Thyroid gland (tissue), 4 donors: ENCODE data around the gene CCDC74A. TPM values are rescaled to one million over a fixed set of nuclear protein-coding genes. Genes with fewer than 3 reads are reported as not detected.
"Not testable (repeated sequence)": the region's sequence is repeated elsewhere in the genome, so short reads cannot be mapped to it uniquely, and the experiment has no call there.

Experiments
- DNase-seq, 2 donors: peaks; one replicate each; pipeline ENCODE4 v3.0.0-alpha.2; 2019
- H3K27ac ChIP-seq, 3 donors: fragments of 200-600 bp; sonication (generic); 1 replicate in 2 of 3; 2 replicates in 1 of 3; pipeline ENCODE4 v1.5.1; 2016 to 2019; ENCODE audit warnings: mild to moderate bottlenecking in 1 of 3, moderate library complexity in 1 of 3
- H3K27me3 ChIP-seq: fragments of 200-600 bp; sonication (generic); one replicate; pipeline ENCODE4 v1.5.1; 2019
- H3K36me3 ChIP-seq, 2 donors: fragments of 200-600 bp; sonication (generic); one replicate each; pipeline ENCODE4 v1.5.1; 2016 to 2019
- H3K4me1 ChIP-seq, 2 donors: fragments of 200-600 bp; sonication (generic); one replicate each; pipeline ENCODE4 v1.5.1; 2017 to 2019
- H3K4me3 ChIP-seq, 3 donors: fragments of 200-600 bp; sonication (generic); replicated peaks in 1 of 3; 1 replicate in 2 of 3; 2 replicates in 1 of 3; pipeline ENCODE4 v1.5.1; 2016; ENCODE audit warnings: mild to moderate bottlenecking in 1 of 3
- H3K9me3 ChIP-seq: fragments of 200-600 bp; sonication (generic); one replicate; pipeline ENCODE4 v1.5.1; 2017
- POLR2A ChIP-seq, 2 donors: fragments of 450-650 bp; IDR thresholded peaks; one replicate each; pipeline ENCODE4 v1.6.1; 2017; ENCODE audit warnings: antibody characterized with exemption in 2 of 2, mild to moderate bottlenecking in 2 of 2, moderate library complexity in 1 of 2
- WGBS, 2 donors: methylation state at CpG; one replicate each; pipeline ENCODE4 v1.1.5; 2017; 5-methylcytosine and 5-hydroxymethylcytosine counted together
- intact Hi-C: fragments of 100-400 bp; cut with DNase I; formaldehyde crosslinking; loops from one replicate; pipeline ENCODE4 v1.15.1; 2023
- total RNA-seq, 4 donors: library from RNA; depleted of rRNA; stranded (reverse); fragments of >200 nt; gene quantifications; one replicate each; pipeline ENCODE4 v1.2.3, GENCODE V29; 2016
- TF ChIP-seq, protein P1 (sequence below), 6 experiments: fragments of 200-600 bp in 3 of 6; fragments of 450-650 bp in 3 of 6; sonication (generic) in 3 of 6; IDR thresholded peaks; one replicate each; pipeline ENCODE4 v1.5.1; 2016 to 2019; ENCODE audit warnings: antibody characterized with exemption in 6 of 6, mild to moderate bottlenecking in 2 of 6, inconsistent platforms in 1 of 6, moderate library complexity in 1 of 6

CCDC74A gene
- total RNA-seq, 4 donors from 2014 or later: 3.3 to 21.6 (median 9.4) TPM

DNA sequence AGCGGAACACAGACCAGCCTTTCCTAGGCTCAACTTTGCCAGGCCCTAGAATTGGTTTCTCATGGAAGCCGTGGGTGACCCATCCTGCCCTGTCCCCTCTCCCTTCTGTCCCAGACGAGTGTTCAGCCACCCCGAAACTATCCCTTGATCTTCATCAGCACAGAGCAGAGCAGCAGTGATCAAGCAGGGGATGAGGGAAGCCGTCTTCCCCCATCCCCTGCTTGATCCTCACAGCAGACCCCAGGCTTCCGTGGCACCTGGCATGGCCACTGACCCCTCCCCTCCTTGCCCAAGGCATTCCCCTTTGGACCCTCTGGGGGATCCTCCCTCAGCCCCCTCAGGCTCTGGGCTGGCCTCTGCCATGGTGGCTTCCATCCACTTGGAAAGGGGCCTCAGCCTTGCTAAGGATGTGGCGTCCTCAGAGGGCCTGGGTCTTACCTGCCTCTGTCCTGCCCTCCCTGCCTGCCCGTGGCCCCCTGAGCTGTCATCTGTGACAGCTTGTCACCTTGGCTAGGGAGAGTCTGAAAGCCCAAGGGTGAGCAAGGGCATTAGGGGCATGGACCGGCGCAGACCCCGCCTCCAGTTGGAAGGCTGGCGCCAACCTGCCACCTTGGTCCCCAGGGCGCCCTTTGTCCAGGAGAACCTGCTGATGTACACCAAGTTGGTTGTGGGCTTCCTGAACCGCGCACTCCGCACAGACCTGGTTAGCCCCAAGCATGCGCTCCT is 10.4 kb upstream of the CCDC74A start:
- no peak for TF ChIP-seq POLR2A (IDR thresholded peaks at IDR 0.05)
- TF ChIP-seq, protein P1, sequence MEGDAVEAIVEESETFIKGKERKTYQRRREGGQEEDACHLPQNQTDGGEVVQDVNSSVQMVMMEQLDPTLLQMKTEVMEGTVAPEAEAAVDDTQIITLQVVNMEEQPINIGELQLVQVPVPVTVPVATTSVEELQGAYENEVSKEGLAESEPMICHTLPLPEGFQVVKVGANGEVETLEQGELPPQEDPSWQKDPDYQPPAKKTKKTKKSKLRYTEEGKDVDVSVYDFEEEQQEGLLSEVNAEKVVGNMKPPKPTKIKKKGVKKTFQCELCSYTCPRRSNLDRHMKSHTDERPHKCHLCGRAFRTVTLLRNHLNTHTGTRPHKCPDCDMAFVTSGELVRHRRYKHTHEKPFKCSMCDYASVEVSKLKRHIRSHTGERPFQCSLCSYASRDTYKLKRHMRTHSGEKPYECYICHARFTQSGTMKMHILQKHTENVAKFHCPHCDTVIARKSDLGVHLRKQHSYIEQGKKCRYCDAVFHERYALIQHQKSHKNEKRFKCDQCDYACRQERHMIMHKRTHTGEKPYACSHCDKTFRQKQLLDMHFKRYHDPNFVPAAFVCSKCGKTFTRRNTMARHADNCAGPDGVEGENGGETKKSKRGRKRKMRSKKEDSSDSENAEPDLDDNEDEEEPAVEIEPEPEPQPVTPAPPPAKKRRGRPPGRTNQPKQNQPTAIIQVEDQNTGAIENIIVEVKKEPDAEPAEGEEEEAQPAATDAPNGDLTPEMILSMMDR (IDR thresholded peaks at IDR 0.05): no peak
- H3K36me3 ChIP-seq: peaks cover 14 to 15% of the 10 kb centered on the region in 2 donors
- H3K4me1 ChIP-seq: peaks cover 0 to 16% of the 10 kb centered on the region in 2 donors
- intact Hi-C loops: loop anchor here (10.0 kb wide), 1 partner anchor 102 kb away; no protein-coding TSS in a partner anchor
- no peak for DNase-seq
- no peaks in the 10 kb centered on the region for H3K9me3 ChIP-seq
- H3K27me3 ChIP-seq: no peaks in the 10 kb centered on the region
- no peak overlapping the region for H3K27ac ChIP-seq
- WGBS, 2 donors: 91 to 94% methylated on average over 7 to 16 of the region's 17 CpGs
- H3K4me3 ChIP-seq: no peak overlapping the region

DNA sequence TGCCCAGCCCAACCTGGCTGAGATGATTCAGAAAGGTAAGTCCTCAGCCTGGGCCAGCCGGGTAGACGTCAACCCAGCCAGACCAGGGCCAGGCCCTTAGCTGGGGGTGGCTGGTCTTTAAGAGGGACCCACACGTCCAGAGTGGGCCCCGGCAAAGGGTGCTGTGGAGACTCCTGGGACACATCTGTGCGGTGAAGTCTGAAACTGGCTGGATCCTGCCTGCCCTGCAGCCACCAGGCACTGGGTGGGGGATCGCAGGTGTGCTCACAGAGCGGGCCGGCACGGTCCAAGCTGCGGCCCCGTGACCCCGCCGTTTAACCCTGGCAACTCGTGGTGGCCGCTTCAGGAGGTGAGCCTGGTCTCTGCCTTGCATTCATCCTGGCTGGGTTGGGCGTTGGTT is 9.8 kb upstream of the CCDC74A start:
- H3K4me3 ChIP-seq, H3K9me3 ChIP-seq, H3K27me3 ChIP-seq, H3K27ac ChIP-seq, DNase-seq: not testable (repeated sequence)
- Histone ChIP-seq H3K36me3 (peaks cover 14 to 15% of the 10 kb centered on the region in 2 donors), H3K4me1 (peaks cover 0 to 10% of the 10 kb centered on the region in 2 donors)
- intact Hi-C loops: loop anchor here (10.0 kb wide), 1 partner anchor 103 kb away; no protein-coding TSS in a partner anchor
- 98% methylated on average over 8 of the region's 16 CpGs; no CpG with 5 or more reads in 1 of the 2 donors for WGBS, 2 donors

DNA sequence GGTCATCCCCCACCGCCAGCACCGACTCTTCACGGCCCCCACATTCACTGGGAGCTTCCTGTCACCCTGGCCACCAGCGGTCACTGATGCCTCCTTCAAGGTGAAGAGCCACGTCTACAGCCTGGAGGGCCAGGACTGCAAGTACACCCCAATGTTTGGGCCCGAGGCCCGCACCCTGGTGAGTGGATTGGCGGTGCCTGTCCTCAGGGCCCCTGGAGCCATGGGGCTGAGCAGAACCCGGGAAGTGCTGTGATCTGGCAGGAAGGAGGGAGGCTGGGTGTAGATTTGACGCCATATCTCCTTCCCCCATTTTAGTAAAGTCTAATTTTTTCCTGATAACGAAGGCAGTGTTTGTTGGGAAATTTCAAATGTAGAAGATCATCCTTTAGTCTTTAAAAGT is 9.2 kb upstream of the CCDC74A start:
- H3K27me3 ChIP-seq, H3K4me1 ChIP-seq, H3K9me3 ChIP-seq, H3K4me3 ChIP-seq, DNase-seq, H3K27ac ChIP-seq: not testable (repeated sequence)
- peaks cover 14 to 15% of the 10 kb centered on the region in 2 donors for H3K36me3 ChIP-seq
- intact Hi-C loops: loop anchor here (10.0 kb wide), 1 partner anchor 104 kb away; no protein-coding TSS in a partner anchor
- WGBS, 2 donors: 93 to 98% methylated on average over 2 to 6 of the region's 11 CpGs

DNA sequence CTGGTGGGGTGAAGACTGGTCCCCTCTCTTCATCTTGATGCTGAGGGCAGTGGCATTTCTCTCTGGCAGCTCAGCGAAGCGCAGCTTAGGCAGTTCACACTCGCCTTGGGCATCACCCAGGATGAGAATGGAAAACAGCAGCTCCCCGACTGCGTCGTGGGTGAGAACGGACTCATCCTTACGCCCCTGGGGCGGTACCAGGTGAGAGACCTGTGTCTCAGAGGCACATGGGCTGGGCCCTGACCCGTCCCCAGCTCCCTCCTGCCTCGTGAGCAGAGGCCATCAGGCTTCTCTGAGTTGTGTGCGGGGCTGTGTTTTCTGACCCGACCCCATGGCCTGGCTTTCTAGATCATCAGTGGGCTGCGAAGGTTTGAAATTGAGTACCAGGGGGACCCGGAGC is 8.2 kb upstream of the CCDC74A start:
- no peaks in the 10 kb centered on the region for H3K9me3 ChIP-seq
- H3K27ac ChIP-seq: no peak overlapping the region
- no peaks in the 10 kb centered on the region for H3K27me3 ChIP-seq
- intact Hi-C loops: loop anchor here (10.0 kb wide), 1 partner anchor 105 kb away; no protein-coding TSS in a partner anchor
- TF ChIP-seq POLR2A (IDR thresholded peaks at IDR 0.05): no peak
- TF ChIP-seq, protein P1 (IDR thresholded peaks at IDR 0.05): no peak
- no peak for DNase-seq
- H3K4me3 ChIP-seq: no peak overlapping the region
- peaks cover 0 to 6% of the 10 kb centered on the region in 2 donors for H3K4me1 ChIP-seq
- 94 to 95% methylated on average over 12 to 15 of the region's 15 CpGs for WGBS, 2 donors
- H3K36me3 ChIP-seq: peaks cover 14 to 15% of the 10 kb centered on the region in 2 donors

DNA sequence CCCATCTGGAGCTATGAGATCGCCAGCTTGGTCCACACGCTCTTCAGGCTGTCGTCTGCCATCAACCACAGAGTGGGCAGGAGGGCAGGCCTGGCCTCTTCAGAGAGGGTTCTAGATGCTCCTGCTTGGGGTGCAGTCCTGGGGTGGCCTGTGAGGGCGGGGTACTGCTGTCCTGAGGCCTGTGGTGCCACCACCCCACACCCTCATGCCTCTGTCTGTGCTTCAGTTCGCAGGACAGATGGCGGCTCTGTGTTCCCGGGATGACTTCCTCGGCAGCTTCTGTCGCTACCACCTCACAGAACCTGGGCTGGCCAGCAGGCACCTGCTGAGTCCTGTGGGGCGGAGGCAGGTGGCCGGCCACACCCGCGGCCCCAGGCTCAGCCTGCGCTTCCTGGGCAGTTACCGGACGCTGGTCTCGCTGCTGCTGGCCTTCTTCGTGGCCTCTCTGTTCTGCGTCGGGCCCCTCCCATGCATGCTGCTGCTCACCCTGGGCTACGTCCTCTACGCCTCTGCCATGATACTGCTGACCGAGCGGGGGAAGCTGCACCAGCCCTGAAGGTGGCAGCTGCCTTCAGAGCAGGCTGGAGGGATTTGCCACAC is 7.7 kb upstream of the CCDC74A start:
- H3K36me3 ChIP-seq: peaks cover 14 to 15% of the 10 kb centered on the region in 2 donors
- H3K4me3 ChIP-seq, H3K27me3 ChIP-seq, DNase-seq, H3K27ac ChIP-seq, H3K9me3 ChIP-seq, H3K4me1 ChIP-seq: not testable (repeated sequence)
- intact Hi-C loops: loop anchor here (10.0 kb wide), 1 partner anchor 105 kb away; no protein-coding TSS in a partner anchor
- WGBS, 2 donors: 89 to 100% methylated on average over 11 of the region's 24 CpGs

DNA sequence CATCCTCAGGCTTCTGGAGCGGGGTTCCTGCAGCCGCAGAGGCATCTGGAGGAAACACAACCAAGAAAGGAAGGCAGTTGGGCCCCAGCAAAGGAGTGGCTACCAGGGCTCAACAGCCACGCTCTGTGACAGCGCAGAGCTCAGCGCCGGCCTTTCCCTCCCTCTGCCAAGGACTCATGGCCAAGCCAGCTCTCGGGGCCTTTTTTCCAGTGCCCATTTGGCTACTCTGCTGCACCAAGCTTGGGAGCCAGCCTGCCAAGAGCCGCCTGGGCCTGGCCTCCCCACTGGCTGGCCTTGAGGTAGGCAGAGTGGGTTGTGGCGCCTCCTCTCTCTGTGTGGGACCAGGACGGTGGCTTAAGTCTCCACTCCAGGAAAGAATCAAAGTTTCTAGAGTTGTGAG is 7.2 kb upstream of the CCDC74A start:
- H3K36me3 ChIP-seq: peaks cover 14 to 15% of the 10 kb centered on the region in 2 donors
- H3K4me1 ChIP-seq: peaks cover 0 to 6% of the 10 kb centered on the region in 2 donors
- TF ChIP-seq, protein P1 (IDR thresholded peaks at IDR 0.05): no peak
- TF ChIP-seq POLR2A (IDR thresholded peaks at IDR 0.05): no peak
- H3K27me3 ChIP-seq: no peaks in the 10 kb centered on the region
- intact Hi-C loops: no loop called here
- H3K9me3 ChIP-seq: no peaks in the 10 kb centered on the region
- DNase-seq: no peak
- H3K27ac ChIP-seq: no peak overlapping the region
- 92 to 95% methylated on average over 5 to 10 of the region's 10 CpGs for WGBS, 2 donors
- no peak overlapping the region for H3K4me3 ChIP-seq

DNA sequence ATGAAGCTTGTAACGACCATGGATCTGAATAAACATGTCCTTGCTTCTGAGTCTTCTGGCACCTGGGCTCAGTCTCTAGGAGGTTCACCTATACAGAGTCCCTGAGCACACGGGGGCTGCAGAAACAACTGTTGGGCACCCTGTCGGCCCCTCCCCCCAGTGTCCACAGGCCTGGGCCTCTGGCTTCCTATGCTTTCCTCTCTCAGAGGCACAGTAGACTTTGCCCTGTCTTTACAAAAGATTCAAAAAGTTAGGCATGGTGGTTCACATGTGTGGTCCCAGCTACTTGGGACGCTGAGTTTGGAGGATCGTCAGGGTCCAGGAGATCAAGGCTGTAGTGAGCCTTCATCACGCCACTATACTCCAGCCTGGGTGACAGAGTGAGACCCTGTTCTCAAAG is 6.2 kb upstream of the CCDC74A start:
- H3K27me3 ChIP-seq, H3K9me3 ChIP-seq, H3K4me1 ChIP-seq, intact Hi-C loops, H3K27ac ChIP-seq, H3K4me3 ChIP-seq, DNase-seq: not testable (repeated sequence)
- 79 to 91% methylated on average over 5 to 6 of the region's 6 CpGs for WGBS, 2 donors
- peaks cover 14 to 15% of the 10 kb centered on the region in 2 donors for H3K36me3 ChIP-seq
